Measurements from ENCODE around the gene MGAT5. TPM values are rescaled to one million over a fixed set of nuclear protein-coding genes. Genes with fewer than 3 reads are reported as not detected.
A peak's percentile ranks its signal among the peaks of the same experiment; 100 is the strongest.

Gene MGAT5
- total and polyA plus RNA-seq, 7 donors, result 1.1 to 7.0 (median 2.1) TPM

DNA sequence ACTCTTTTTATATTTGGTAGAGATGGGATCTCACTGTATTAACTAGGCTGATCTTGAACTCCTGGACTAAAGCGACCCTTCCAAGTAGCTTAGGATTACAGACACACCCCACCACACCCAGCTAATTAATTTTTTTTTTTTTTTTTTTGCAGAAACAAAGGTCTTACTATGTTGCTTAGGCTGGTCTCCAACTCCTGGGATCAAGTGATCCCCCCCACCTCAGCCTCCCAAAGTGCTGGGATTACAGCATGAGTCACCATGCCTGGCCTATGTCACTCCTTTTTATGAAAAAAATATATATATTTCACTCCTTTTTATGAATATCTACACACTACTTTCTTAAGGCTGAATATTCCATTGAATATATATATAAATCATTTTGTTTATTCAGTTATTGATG lies 162.8 kb downstream of the MGAT5 start:
- TF ChIP-seq, protein P1, sequence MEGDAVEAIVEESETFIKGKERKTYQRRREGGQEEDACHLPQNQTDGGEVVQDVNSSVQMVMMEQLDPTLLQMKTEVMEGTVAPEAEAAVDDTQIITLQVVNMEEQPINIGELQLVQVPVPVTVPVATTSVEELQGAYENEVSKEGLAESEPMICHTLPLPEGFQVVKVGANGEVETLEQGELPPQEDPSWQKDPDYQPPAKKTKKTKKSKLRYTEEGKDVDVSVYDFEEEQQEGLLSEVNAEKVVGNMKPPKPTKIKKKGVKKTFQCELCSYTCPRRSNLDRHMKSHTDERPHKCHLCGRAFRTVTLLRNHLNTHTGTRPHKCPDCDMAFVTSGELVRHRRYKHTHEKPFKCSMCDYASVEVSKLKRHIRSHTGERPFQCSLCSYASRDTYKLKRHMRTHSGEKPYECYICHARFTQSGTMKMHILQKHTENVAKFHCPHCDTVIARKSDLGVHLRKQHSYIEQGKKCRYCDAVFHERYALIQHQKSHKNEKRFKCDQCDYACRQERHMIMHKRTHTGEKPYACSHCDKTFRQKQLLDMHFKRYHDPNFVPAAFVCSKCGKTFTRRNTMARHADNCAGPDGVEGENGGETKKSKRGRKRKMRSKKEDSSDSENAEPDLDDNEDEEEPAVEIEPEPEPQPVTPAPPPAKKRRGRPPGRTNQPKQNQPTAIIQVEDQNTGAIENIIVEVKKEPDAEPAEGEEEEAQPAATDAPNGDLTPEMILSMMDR (IDR thresholded peaks at IDR 0.05), result no peak
- Histone ChIP-seq H3K9me3 (no peaks in the 10 kb centered on the region), H3K27me3 (ENCODE audit: insufficient read depth in 3 of 3, low read length in 2 of 3) (no peaks in the 10 kb centered on the region), H3K4me1 (peaks cover 12% of the 10 kb centered on the region), H3K36me3 (ENCODE audit: insufficient read depth in 1 of 2, low read depth in 1 of 2) (no peaks in the 10 kb centered on the region), H3K4me3 (no peak overlapping the region), H3K27ac (no peak overlapping the region)
- DNase-seq (no peak), ATAC-seq (no peak)
- WGBS, 3 donors, result 96 to 100% (median 96%) methylated on average over 1 of the region's 1 CpG
- intact Hi-C loops (cut with DNase I), result no loop called here

DNA sequence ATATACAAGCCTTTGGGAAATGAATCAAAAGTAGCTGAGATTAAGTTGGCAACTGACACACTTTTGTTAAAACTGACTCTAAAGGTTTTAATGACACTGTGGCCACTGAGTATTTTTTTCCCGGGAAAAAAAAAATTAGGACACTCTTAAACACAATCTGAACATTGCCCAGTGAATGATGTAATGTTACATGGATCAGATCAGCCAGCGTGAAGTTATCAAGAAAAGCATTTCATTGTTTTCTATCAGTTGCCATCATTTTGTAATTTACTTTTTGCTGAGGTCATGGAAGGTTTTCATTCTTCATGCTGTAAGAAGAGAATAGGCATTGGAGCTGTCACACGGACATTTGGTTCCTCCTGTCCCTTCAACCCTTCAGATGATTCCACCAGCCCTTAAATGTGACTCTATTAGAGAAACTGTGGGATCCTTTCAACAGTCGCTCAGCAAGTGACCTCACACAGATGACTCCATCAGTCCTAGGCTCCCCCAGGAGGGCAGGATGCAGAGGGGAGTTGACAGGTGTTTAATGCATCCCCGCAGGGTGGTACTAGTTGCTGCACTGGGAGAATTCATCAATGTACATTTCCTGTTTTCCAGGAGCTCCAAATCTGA lies 164.2 kb downstream of the MGAT5 start:
- intact Hi-C loops (cut with DNase I), result no loop called here
- Histone ChIP-seq H3K4me1 (peaks cover 14% of the 10 kb centered on the region), H3K4me3 (no peak overlapping the region), H3K27ac (no peak overlapping the region), H3K27me3 (ENCODE audit: insufficient read depth in 3 of 3, low read length in 2 of 3) (no peaks in the 10 kb centered on the region), H3K36me3 (ENCODE audit: insufficient read depth in 1 of 2, low read depth in 1 of 2) (no peaks in the 10 kb centered on the region), H3K9me3 (no peaks in the 10 kb centered on the region)
- TF ChIP-seq, protein P1 (IDR thresholded peaks at IDR 0.05), result no peak
- no peak for ATAC-seq
- 59 to 79% (median 60%) methylated on average over 5 of the region's 5 CpGs for WGBS, 3 donors
- no peak for DNase-seq

DNA sequence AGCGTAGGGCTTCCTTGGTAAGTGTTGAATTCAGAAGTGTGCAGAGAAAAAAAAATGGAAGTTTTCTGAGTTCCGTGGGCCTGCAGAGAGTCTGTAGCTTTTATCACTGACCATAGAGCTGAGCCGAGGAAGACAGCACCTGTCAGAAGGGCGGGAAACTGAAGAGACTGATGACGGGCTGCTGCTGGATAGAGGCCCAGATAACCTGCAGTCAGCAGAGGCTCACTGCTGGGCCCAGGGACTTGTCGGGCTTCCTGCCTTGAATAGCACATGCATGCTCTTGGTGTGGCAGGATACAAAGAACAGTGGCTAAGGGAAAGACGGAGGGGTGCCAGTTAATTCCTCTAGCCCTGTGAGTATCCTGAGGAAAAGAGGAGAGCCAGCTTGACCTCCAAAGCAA lies 166.4 kb downstream of the MGAT5 start:
- Histone ChIP-seq H3K4me1 (peaks cover 14% of the 10 kb centered on the region), H3K36me3 (ENCODE audit: insufficient read depth in 1 of 2, low read depth in 1 of 2) (no peaks in the 10 kb centered on the region), H3K27ac (peak overlapping the region; percentile 53), H3K4me3 (no peak overlapping the region), H3K9me3 (no peaks in the 10 kb centered on the region), H3K27me3 (ENCODE audit: insufficient read depth in 3 of 3, low read length in 2 of 3) (no peaks in the 10 kb centered on the region)
- intact Hi-C loops (cut with DNase I), result no loop called here
- 55 to 71% (median 63%) methylated on average over 7 of the region's 7 CpGs for WGBS, 3 donors
- peak; percentile 51 to 86 (median 68) for ATAC-seq
- no peak for DNase-seq
- TF ChIP-seq, protein P1 (IDR thresholded peaks at IDR 0.05), result no peak

DNA sequence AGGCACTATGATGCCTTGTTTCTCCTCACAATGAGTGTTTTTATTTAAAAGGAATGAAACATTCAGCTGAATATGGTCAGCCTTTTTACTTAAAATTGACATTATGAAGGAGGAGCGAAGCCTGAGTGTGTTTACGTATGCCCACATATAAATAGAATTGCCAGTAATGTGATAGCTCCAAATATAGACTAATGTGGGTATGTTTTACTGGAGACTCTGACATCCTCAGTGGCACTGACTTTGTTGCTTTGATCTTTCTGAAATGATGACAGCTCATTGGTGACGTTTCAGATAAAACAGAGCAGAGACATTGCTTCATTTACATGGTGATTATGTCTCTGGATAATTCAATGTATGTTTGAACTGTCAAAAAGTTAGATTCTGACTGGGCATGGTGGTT lies 167.0 kb downstream of the MGAT5 start:
- no peak for DNase-seq
- no peaks in the 10 kb centered on the region for H3K9me3 ChIP-seq
- no peaks in the 10 kb centered on the region for H3K27me3 ChIP-seq (ENCODE audit: insufficient read depth in 3 of 3, low read length in 2 of 3)
- WGBS, 3 donors, result 26 to 47% (median 30%) methylated on average over 3 of the region's 3 CpGs
- H3K36me3 ChIP-seq (ENCODE audit: insufficient read depth in 1 of 2, low read depth in 1 of 2), result no peaks in the 10 kb centered on the region
- intact Hi-C loops (cut with DNase I), result no loop called here
- peak overlapping the region; percentile 53 for H3K27ac ChIP-seq
- peak; percentile 58 to 86 (median 76) for ATAC-seq
- no peak overlapping the region for H3K4me3 ChIP-seq
- H3K4me1 ChIP-seq, result peaks cover 14% of the 10 kb centered on the region
- TF ChIP-seq, protein P1 (IDR thresholded peaks at IDR 0.05), result no peak

Measured in psoas muscle (tissue), 8 donors.